Eye (tissue), 1 donor: ENCODE measurements around the gene ATG16L1.
A peak's percentile ranks its signal among the peaks of the same experiment; 100 is the strongest.

Experiments
- DNase-seq: peaks from one replicate; pipeline ENCODE4 v3.0.0-alpha.2; 2015

Gene ATG16L1

GRCh38 chr2:233251306-233252116 is at the start of gene ATG16L1:
Gene ATG16L1 (plus strand): TSS chr2:233251673. CDS start chr2:233251828, 155 bp downstream.
- peak; percentile 98 for DNase-seq

DNA sequence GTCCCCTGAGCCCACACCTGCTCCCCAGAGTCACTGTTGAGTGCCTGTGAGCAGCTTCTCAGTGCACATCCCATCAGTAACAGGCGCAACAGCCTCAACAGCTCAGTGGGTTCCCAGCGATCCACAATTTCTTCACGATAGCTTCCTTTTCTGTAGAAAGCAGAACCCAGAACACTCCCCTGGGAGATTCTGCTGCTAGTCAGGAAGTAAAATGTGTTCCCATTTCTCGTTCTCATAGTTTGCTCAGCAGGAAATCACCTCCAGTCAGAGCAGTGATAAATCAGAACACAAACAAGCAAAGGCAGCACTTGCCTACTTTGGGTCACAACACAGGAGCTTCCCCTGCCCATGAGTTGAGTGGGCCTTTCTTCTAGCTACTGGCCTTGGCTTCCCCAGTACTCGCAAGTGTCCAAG is 48.9 kb upstream of the ATG16L1 start:
- DNase-seq = no peak

- no peak for DNase-seq
Measured at GRCh38 chr2:233203060-233203459, 48.4 kb upstream of the ATG16L1 start.

- DNase-seq = no peak
Measured at GRCh38 chr2:233204286-233204936, 47.1 kb upstream of the ATG16L1 start.

GRCh38 chr2:233208382-233209116 is 42.9 kb upstream of the ATG16L1 start:
- DNase-seq = no peak

GRCh38 chr2:233209117-233209532 is 42.3 kb upstream of the ATG16L1 start:
- DNase-seq = no peak

DNA sequence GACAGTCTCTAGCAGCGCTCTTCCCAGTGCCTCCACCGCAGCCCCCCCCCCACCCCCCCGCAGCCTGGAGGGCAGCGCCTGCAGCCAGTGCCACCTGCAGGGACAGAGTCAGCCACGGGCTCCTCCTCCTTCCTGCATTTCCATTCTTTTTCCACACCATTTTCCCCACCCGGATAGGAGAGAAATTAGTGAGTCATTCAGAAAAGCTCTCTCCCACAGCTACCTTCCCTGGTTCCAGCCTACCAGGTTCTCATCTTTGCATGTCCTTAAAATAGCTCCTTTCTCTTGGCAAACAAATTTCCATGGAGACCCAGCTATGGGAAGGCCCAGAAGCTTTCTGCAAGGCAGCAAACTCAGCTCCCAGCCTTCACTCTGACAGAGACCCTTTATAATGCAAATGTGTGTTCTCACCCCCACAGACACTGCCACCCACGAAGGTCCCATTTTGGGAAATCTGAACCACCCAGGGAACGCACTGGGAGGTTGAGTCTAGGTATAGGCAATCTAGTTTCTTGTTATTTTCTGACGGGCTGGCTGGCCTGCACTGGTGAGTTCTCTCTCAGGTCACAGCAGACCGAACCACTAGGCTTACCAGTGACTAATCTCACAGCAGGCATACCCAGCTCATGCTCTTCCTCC is 41.8 kb upstream of the ATG16L1 start:
- DNase-seq = peak; percentile 49

DNA sequence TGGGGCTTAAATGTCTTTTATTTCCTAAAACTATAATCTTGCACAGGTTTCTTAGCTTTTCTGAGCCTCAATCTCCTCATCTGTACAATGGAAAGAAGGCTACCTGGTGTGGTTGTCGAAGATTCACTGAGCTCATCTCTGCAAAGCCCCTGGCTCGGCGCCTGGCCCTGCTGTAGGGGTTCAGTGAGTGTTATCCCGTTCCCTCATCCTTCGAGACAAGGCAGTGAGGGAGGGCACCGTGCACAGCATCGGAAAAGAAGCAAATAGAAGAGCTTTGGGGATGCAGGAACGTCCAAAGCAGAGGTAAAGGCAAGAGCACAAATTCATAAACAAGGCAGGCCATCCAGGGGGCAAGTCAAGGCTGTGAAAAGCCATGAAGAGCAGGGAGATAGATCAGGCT is 41.2 kb upstream of the ATG16L1 start:
- DNase-seq = no peak

- peak; percentile 68 for DNase-seq
Measured at GRCh38 chr2:233210843-233211547, 40.5 kb upstream of the ATG16L1 start.

GRCh38 chr2:233211548-233211895 is 40.0 kb upstream of the ATG16L1 start:
- DNase-seq = no peak

- DNase-seq = no peak
Measured at GRCh38 chr2:233213011-233213410, 38.5 kb upstream of the ATG16L1 start.

GRCh38 chr2:233213975-233214374 is 37.5 kb upstream of the ATG16L1 start:
- no peak for DNase-seq

- no peak for DNase-seq
Measured at GRCh38 chr2:233217892-233218377, 33.5 kb upstream of the ATG16L1 start.

- no peak for DNase-seq
Measured at GRCh38 chr2:233218836-233219235, 32.6 kb upstream of the ATG16L1 start.

DNA sequence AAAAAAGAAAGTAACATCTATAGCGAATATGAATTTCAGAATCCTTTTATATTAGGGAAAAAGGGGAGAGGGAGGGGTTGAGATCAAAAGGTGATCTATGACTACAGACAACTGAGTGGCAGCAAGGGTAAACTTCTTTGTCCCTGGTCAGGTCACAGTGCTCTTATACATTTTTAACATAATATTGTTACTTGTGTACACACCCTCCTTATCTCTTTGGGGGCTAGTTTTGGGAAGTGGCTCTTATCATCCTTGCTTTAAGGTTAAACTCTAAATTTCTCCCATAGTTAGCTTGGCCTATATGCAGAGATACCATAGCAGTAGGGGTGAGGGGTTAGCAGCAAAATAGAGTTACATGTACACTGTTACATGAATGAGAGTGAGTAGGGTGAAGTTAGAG is 31.6 kb upstream of the ATG16L1 start:
- DNase-seq = no peak

DNA sequence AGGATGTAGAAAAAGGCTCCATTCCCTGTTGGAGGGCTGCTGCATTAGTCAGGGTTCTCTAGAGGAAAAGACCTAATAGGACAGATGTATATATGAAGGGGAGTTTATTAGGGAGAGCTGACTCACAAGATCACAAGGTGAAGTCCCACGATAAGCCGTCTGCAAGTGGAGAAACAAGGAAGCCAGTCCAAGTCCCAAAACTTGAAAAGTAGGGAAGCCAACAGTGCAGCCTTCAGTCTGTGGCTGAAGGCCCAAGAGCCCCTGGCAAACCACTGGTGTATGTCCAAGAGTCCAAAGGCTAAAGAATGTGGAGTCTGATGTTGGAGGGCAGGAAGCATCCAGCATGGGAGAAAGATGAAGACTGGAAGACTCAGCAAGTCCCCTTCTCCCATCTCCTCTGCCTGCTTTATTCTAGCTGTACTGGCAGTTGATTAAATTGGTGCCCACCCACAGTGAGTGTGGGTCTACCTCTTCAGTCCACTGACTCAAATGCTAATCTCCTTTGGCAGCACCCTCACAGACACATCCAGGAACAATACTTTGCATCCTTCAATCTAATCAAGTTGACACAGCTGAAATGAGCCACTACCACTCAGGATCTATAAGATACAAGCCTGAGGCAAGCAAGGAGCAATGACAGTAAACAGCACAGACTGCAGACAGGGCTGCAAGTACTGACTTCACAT is 30.0 kb upstream of the ATG16L1 start:
- peak; percentile 92 for DNase-seq

DNA sequence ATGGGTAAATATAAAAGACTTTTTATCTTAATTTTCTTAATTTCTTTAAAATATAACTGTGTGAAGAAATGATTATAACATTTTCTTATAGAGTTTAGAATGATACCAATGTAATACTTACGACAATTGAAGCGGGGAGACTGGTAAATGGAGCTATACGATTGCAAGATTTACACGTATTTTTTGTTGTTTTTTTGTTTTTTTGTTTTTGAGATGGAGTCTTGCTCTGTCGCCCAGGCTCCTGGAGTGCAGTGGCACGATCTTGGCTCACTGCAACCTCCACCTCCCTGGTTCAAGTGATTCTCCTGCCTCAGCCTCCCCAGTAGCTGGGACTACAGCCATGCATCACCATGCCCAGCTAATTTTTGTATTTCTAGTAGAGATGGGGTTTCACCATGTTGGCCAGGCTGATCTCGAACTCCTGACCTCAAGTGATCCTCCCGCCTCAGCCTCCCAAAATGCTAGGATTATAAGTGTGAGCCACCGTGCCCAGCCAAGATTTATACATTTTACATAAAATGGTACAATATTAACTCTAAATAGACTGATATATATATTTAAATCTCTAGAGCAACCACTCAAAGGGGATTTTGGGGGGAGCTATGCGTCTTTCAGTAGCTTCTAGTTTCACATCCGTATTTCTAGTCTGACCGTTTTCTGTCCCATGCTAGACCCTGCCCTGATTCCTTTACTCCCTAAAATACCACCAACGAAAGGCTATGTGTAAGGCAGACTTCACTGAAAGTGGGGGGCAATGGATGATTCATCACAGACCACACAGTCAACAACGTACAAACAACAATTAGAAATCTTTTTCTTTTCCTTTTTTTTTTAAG is 28.2 kb upstream of the ATG16L1 start:
- DNase-seq = no peak

- no peak for DNase-seq
Measured at GRCh38 chr2:233225230-233226068, 26.0 kb upstream of the ATG16L1 start.

GRCh38 chr2:233226511-233227031 is 24.9 kb upstream of the ATG16L1 start:
- no peak for DNase-seq
